Right ventricle myocardium superior (tissue), 1 donor: ENCODE data around the gene METTL26. TPM values are rescaled to one million over a fixed set of nuclear protein-coding genes. Genes with fewer than 3 reads are reported as not detected.

Experiments
- ATAC-seq: fragments of 200-7000 bp; cut with Tn5 transposase; one replicate; pipeline ENCODE4 v1.9.1; 2020; ENCODE audit warnings: mild to moderate bottlenecking; ENCODE audit not compliant: poor library complexity
- DNase-seq: peaks from one replicate; pipeline ENCODE4 v3.0.0-alpha.2; 2020
- intact Hi-C: fragments of 100-400 bp; cut with DNase I; formaldehyde crosslinking; loops from one replicate; pipeline ENCODE4 v1.11.2; 2022
- total RNA-seq: library from RNA; stranded (reverse); fragmentation: NEBNext Ultra II Directional; extraction: Animal tissue kit (Norgen Biotek cat#: 25700); gene quantifications from one replicate; pipeline ENCODE4 v1.2.1, GENCODE V29; 2021
- donor health status: DM: no; HTN: yes; CAD: no; lungs with severe emphysema.

Gene METTL26
- total RNA-seq, 1 donor from 2014 or later: 52.5 TPM

- ATAC-seq (no peak), DNase-seq (peak; percentile 44)
- intact Hi-C loops: no loop called here
Measured at GRCh38 chr16:629833-630248, 6.3 kb downstream of the METTL26 start.

- ATAC-seq (no peak), DNase-seq (peak; percentile 41)
- intact Hi-C loops: no loop called here
Measured at GRCh38 chr16:629185-629832, 6.8 kb downstream of the METTL26 start.

GRCh38 chr16:628321-629061, 7.6 kb downstream of the METTL26 start:
- intact Hi-C loops: no loop called here
- ATAC-seq (no peak), DNase-seq (no peak)

- DNase-seq (peak; percentile 62), ATAC-seq (no peak)
- intact Hi-C loops: no loop called here
Measured at GRCh38 chr16:627454-628239, 8.5 kb downstream of the METTL26 start.

- DNase-seq: no peak
- intact Hi-C loops: no loop called here
- no peak for ATAC-seq
Measured at GRCh38 chr16:626787-627453, 9.2 kb downstream of the METTL26 start.

- DNase-seq: peak; percentile 40
Measured at GRCh38 chr16:625977-626765, 9.9 kb downstream of the METTL26 start.

GRCh38 chr16:625117-625976, 10.8 kb downstream of the METTL26 start:
- intact Hi-C loops: no loop called here
- no peak for DNase-seq
- no peak for ATAC-seq

More at GRCh38 chr16:625977-626765, 9.9 kb downstream of the METTL26 start:
- intact Hi-C loops: no loop called here
- no peak for ATAC-seq

- no peak for DNase-seq
- ATAC-seq: no peak
- intact Hi-C loops: no loop called here
Measured at GRCh38 chr16:624526-625070, 11.5 kb downstream of the METTL26 start.

- intact Hi-C loops: no loop called here
- DNase-seq (no peak), ATAC-seq (no peak)
Measured at GRCh38 chr16:622920-623280, 13.2 kb downstream of the METTL26 start.

GRCh38 chr16:621526-622105, 14.5 kb downstream of the METTL26 start:
- DNase-seq: no peak
- intact Hi-C loops: no loop called here
- ATAC-seq: no peak

- DNase-seq (no peak), ATAC-seq (no peak)
- intact Hi-C loops: no loop called here
Measured at GRCh38 chr16:620700-621525, 15.2 kb downstream of the METTL26 start.

- intact Hi-C loops: no loop called here
- no peak for DNase-seq
Measured at GRCh38 chr16:619476-620100, 16.5 kb downstream of the METTL26 start.

GRCh38 chr16:617855-618254, 18.2 kb downstream of the METTL26 start:
- no peak for DNase-seq
- intact Hi-C loops: no loop called here
- no peak for ATAC-seq

More at GRCh38 chr16:619476-620100, 16.5 kb downstream of the METTL26 start:
- no peak for ATAC-seq

GRCh38 chr16:616733-617586, 19.1 kb downstream of the METTL26 start:
- DNase-seq: no peak
- intact Hi-C loops: no loop called here
- ATAC-seq: no peak

- intact Hi-C loops: no loop called here
- DNase-seq (no peak), ATAC-seq (no peak)
Measured at GRCh38 chr16:615122-615521, 21.0 kb downstream of the METTL26 start.
